ENCODE results near the gene SLAIN2. TPM values are rescaled to one million over a fixed set of nuclear protein-coding genes. Genes with fewer than 3 reads are reported as not detected.

The SLAIN2 gene
- total and polyA plus RNA-seq, 2 of the 4 experiments (the other 2 are of a cell fraction), result 23.3 to 53.0 TPM

GRCh38 chr4:48462363-48462762, 121.0 kb downstream of the SLAIN2 start:
- CTCF ChIA-PET, result no interaction called here
- intact Hi-C loops (cut with micrococcal nuclease), result no loop called here
- BruUV-seq (replicated peaks), result no TSS peak
- POLR2A ChIA-PET (ENCODE audit: unreplicated experiment), result no interaction called here
- no peak overlapping the region for H3K14ac ChIP-seq (replicated peaks; ENCODE audit: low read depth, low read length)
- H2AK5ac ChIP-seq (ENCODE audit: low read depth, low read length), result no peak overlapping the region
- H3K36me3 ChIP-seq (ENCODE audit: control insufficient read depth, insufficient read depth, low read length), result no peaks in the 10 kb centered on the region
- no peak overlapping the region for H2AK9ac ChIP-seq (replicated peaks; ENCODE audit: low read depth, low read length, poor library complexity)
- H3K18ac ChIP-seq (ENCODE audit: low read depth, low read length), result no peak overlapping the region
- no peak overlapping the region for H3K27ac ChIP-seq (ENCODE audit: insufficient read depth, low read length)
- no peak overlapping the region for H4K5ac ChIP-seq (ENCODE audit: low read depth, low read length)
- no peak overlapping the region for H3K9ac ChIP-seq (ENCODE audit: low read depth, low read length)
- H2BK15ac ChIP-seq (ENCODE audit: low read depth, low read length), result no peak overlapping the region
- no peak overlapping the region for H2BK5ac ChIP-seq (ENCODE audit: low read depth, low read length, poor library complexity, severe bottlenecking)
- H3K9me3 ChIP-seq (ENCODE audit: control insufficient read depth, insufficient read depth, low read length), result peaks cover 2% of the 10 kb centered on the region; the same call in 1 of the 2 replicates
- H4K8ac ChIP-seq (ENCODE audit: low read depth in 2 of 2, low read length in 2 of 2), result no peak overlapping the region
- dilution Hi-C loops (cut with HindIII; ENCODE audit: low sequenced_read_pairs, unreplicated experiment), result no loop called here
- H2BK120ac ChIP-seq (ENCODE audit: low read depth, low read length), result no peak overlapping the region
- in situ Hi-C loops (cut with MboI; ENCODE audit: low sequenced_read_pairs), result no loop called here
- DNase-seq (no peak), ATAC-seq (ENCODE audit: low read depth) (no peak)
- no peak overlapping the region for H2BK20ac ChIP-seq (ENCODE audit: low read depth, low read length)
- peaks cover 13% of the 10 kb centered on the region for H3K27me3 ChIP-seq (ENCODE audit: control insufficient read depth, insufficient read depth, low read length)
- H3K23ac ChIP-seq (ENCODE audit: low read depth, low read length), result no peak overlapping the region
- H3K79me1 ChIP-seq (ENCODE audit: low read depth in 1 of 2, low read length in 2 of 2), result no peaks in the 10 kb centered on the region
- no CpG with 5 or more reads among the region's 5 CpGs for WGBS, 2 experiments (ENCODE audit: extremely low coverage in 2 of 2, insufficient read length in 1 of 2)
- no peak overlapping the region for H3K4me2 ChIP-seq (ENCODE audit: low read depth, low read length)
- H3K4me3 ChIP-seq (ENCODE audit: insufficient read depth, low read depth, low read length), result no peak overlapping the region
- no peak overlapping the region for H2AFZ ChIP-seq (replicated peaks; ENCODE audit: low read length, poor library complexity)
- H3K4ac ChIP-seq (ENCODE audit: low read depth, low read length), result no peak overlapping the region
- no peaks in the 10 kb centered on the region for H3K9me1 ChIP-seq (ENCODE audit: insufficient read depth, low read length)
- no peaks in the 10 kb centered on the region for H4K20me1 ChIP-seq (ENCODE audit: insufficient read depth, low read length)
- H3K56ac ChIP-seq (ENCODE audit: extremely low read depth, insufficient read depth, low read length), result no peak overlapping the region
- H4K91ac ChIP-seq (ENCODE audit: insufficient read depth, low read depth, low read length), result no peak overlapping the region
- TF ChIP-seq BHLHE40 (IDR thresholded peaks at IDR 0.05; ENCODE audit: low read depth, low read length), result no peak
- no peak for TF ChIP-seq POLR2A (IDR thresholded peaks at IDR 0.05; ENCODE audit: low read depth, low read length)
- TF ChIP-seq MAZ (IDR thresholded peaks at IDR 0.05; ENCODE audit: borderline replicate concordance, low read depth, low read length), result no peak
- no peak for TF ChIP-seq NFE2L2 (IDR thresholded peaks at IDR 0.05; ENCODE audit: low read depth, low read length)
- TF ChIP-seq RAD21 (IDR thresholded peaks at IDR 0.05; ENCODE audit: low read length), result no peak
- no peak for TF ChIP-seq RCOR1 (IDR thresholded peaks at IDR 0.05; ENCODE audit: insufficient replicate concordance, low read length)
- TF ChIP-seq CTCF (conservative IDR thresholded peaks at IDR 0.05; ENCODE audit: low read depth, low read length), result no peak
- TF ChIP-seq CHD1 (IDR thresholded peaks at IDR 0.05; ENCODE audit: low read depth, low read length), result no peak
- TF ChIP-seq CEBPB (IDR thresholded peaks at IDR 0.05; ENCODE audit: low read depth, low read length), result no peak
- no peak for TF ChIP-seq USF2 (IDR thresholded peaks at IDR 0.05; ENCODE audit: low read depth, low read length)
- TF ChIP-seq MAFK (IDR thresholded peaks at IDR 0.05; ENCODE audit: low read depth, low read length), result no peak
- TF ChIP-seq SMC3 (IDR thresholded peaks at IDR 0.05; ENCODE audit: low read depth, low read length), result no peak
- H3K4me1 ChIP-seq (ENCODE audit: control insufficient read depth, insufficient read depth, low read length), result no peaks in the 10 kb centered on the region
